Smooth muscle cell (in vitro differentiated cells): ENCODE data around the gene CRLF2. TPM values are rescaled to one million over a fixed set of nuclear protein-coding genes. Genes with fewer than 3 reads are reported as not detected.

Experiments used
- DNase-seq: peaks from one replicate; lab custom pipeline; 2025; ENCODE audit not compliant: unreplicated experiment; lab: John Stamatoyannopoulos, UW
- H2AFZ ChIP-seq: fragments of 200-600 bp; sonication (generic); 2 replicates; pipeline ENCODE4 v1.6.0; 2016; ENCODE audit warnings: antibody characterized with exemption, low read depth, mild to moderate bottlenecking
- H3F3A ChIP-seq: fragments of 200-600 bp; sonication (generic); 2 replicates; pipeline ENCODE4 v1.6.0; 2017; ENCODE audit warnings: antibody characterized with exemption, low read depth
- H3K27ac ChIP-seq: fragments of 200-600 bp; sonication (generic); 2 replicates; pipeline ENCODE4 v1.5.1; 2016; ENCODE audit warnings: low read depth, mild to moderate bottlenecking
- H3K27me3 ChIP-seq: fragments of 200-600 bp; sonication (generic); 2 replicates; pipeline ENCODE4 v1.6.1; 2016; ENCODE audit warnings: low read depth, mild to moderate bottlenecking
- H3K36me3 ChIP-seq: fragments of 200-600 bp; sonication (generic); 2 replicates; pipeline ENCODE4 v1.5.1; 2016; ENCODE audit warnings: low read depth
- H3K4me1 ChIP-seq: fragments of 200-600 bp; sonication (generic); 2 replicates; pipeline ENCODE4 v1.5.1; 2016; ENCODE audit warnings: low read depth
- H3K4me2 ChIP-seq: fragments of 200-600 bp; sonication (generic); 2 replicates; pipeline ENCODE4 v1.6.0; 2016; ENCODE audit warnings: mild to moderate bottlenecking
- H3K4me3 ChIP-seq: fragments of 200-600 bp; sonication (generic); 2 replicates; pipeline ENCODE4 v1.5.1; 2016; ENCODE audit warnings: mild to moderate bottlenecking
- H3K79me2 ChIP-seq: fragments of 200-600 bp; sonication (generic); 2 replicates; pipeline ENCODE4 v1.6.0; 2016; ENCODE audit warnings: low read depth, mild to moderate bottlenecking
- H3K9ac ChIP-seq: fragments of 200-600 bp; sonication (generic); 2 replicates; pipeline ENCODE4 v1.6.0; 2016; ENCODE audit warnings: low read depth
- H3K9me3 ChIP-seq: fragments of 200-600 bp; sonication (generic); replicated peaks from 2 replicates; pipeline ENCODE4 v1.5.1; 2016; ENCODE audit warnings: low read depth
- H4K20me1 ChIP-seq: fragments of 200-600 bp; sonication (generic); 2 replicates; pipeline ENCODE4 v1.6.0; 2016; ENCODE audit warnings: low read depth
- WGBS: methylation state at CpG from one replicate; pipeline ENCODE4 v1.1.7; 2016; ENCODE audit warnings: low lambda C conversion rate; 5-methylcytosine and 5-hydroxymethylcytosine counted together
- polyA plus RNA-seq: library from polyadenylated mRNA; unstranded; fragments of >200 nt; fragmentation: Nextera tagmentation; extraction: Ambion mirVana; gene quantifications from 2 replicates; pipeline ENCODE4 v1.2.1, GENCODE V29; 2016
- total RNA-seq: library from RNA; depleted of rRNA; stranded (reverse); fragments of >200 nt; gene quantifications from 2 replicates; pipeline ENCODE4 v1.2.3, GENCODE V29; 2014
- TF ChIP-seq, protein P1 (sequence below): fragments of 200-600 bp; sonication (generic); IDR thresholded peaks from 2 replicates; pipeline ENCODE4 v1.5.1; 2017; ENCODE audit warnings: borderline replicate concordance, mild to moderate bottlenecking, antibody characterized with exemption; ENCODE audit not compliant: insufficient read depth, poor library complexity, severe bottlenecking

Gene CRLF2
- total and polyA plus RNA-seq, 2 experiments from 2014 or later, result not detected

DNA sequence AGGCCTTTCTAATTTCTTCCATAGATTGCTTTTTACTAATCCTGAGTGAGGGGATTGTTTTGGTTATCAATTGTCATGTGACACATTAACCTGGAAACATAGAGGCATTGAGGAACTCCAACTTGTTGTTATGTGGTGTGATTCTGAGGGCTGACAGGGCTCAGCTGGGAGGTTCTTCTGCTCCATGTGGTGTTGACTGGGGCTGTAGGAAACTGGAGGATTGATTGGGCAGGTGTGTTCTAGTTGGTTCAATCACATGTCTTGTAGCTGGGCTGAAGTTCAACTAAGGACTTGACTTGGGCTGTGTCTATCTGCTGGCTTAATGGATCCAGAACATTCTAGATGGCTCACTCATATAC, 10.8 kb upstream of the CRLF2 start:
- H4K20me1 ChIP-seq, result no peaks in the 10 kb centered on the region
- no peaks in the 10 kb centered on the region for H3K27me3 ChIP-seq
- DNase-seq, result no peak
- no peaks in the 10 kb centered on the region for H3F3A ChIP-seq
- no peaks in the 10 kb centered on the region for H3K36me3 ChIP-seq
- TF ChIP-seq, protein P1, sequence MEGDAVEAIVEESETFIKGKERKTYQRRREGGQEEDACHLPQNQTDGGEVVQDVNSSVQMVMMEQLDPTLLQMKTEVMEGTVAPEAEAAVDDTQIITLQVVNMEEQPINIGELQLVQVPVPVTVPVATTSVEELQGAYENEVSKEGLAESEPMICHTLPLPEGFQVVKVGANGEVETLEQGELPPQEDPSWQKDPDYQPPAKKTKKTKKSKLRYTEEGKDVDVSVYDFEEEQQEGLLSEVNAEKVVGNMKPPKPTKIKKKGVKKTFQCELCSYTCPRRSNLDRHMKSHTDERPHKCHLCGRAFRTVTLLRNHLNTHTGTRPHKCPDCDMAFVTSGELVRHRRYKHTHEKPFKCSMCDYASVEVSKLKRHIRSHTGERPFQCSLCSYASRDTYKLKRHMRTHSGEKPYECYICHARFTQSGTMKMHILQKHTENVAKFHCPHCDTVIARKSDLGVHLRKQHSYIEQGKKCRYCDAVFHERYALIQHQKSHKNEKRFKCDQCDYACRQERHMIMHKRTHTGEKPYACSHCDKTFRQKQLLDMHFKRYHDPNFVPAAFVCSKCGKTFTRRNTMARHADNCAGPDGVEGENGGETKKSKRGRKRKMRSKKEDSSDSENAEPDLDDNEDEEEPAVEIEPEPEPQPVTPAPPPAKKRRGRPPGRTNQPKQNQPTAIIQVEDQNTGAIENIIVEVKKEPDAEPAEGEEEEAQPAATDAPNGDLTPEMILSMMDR, result no peak
- no peak overlapping the region for H3K9ac ChIP-seq
- H3K27ac ChIP-seq, result no peak overlapping the region
- no peak overlapping the region for H3K4me2 ChIP-seq
- no peak overlapping the region for H3K4me3 ChIP-seq
- H3K4me1 ChIP-seq, result peaks cover 4% of the 10 kb centered on the region
- H3K79me2 ChIP-seq, result no peaks in the 10 kb centered on the region
- no peaks in the 10 kb centered on the region for H3K9me3 ChIP-seq
- no peak overlapping the region for H2AFZ ChIP-seq

DNA sequence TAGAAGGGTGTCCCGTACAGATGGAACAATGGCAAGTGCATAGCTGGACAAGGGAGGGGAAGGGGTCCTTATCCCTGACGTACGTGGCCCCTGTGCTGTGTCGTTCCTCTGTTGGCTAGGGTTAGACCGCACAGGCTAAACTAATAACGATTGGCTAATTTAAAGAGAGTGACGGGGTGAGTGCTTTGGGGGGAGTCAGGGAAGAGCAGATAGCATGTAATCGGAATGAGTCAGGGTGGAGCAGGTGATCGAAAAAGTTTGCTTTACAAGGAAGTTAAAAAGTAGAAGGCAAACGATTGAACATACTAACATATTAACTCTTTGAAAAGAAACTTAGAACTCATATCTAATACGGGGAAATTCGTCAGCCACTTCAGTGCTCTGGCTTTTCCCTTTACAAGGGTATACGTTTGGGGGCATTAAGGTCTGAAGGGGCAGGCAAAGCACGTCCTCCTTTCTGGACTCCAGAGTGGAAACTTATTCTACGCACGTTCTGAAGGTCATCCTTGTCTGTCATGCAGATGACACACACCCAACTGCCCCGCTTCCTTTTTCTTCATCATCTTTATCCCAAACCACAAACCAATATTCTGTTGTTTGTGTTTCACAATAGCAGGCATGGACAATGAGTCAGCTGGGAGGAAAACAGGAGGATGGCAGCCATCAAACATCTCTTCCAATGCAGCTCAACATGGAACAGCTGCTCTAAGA, 10.2 kb upstream of the CRLF2 start:
- Histone ChIP-seq H3K9ac (no peak overlapping the region), H3F3A (no peaks in the 10 kb centered on the region), H3K36me3 (no peaks in the 10 kb centered on the region), H3K4me3 (no peak overlapping the region), H2AFZ (no peak overlapping the region), H4K20me1 (no peaks in the 10 kb centered on the region), H3K27ac (no peak overlapping the region), H3K9me3 (no peaks in the 10 kb centered on the region), H3K4me1 (peaks cover 4% of the 10 kb centered on the region), H3K27me3 (no peaks in the 10 kb centered on the region), H3K4me2 (no peak overlapping the region), H3K79me2 (no peaks in the 10 kb centered on the region)
- WGBS, result 88% methylated on average over 17 of the region's 17 CpGs
- TF ChIP-seq, protein P1, result no peak
- DNase-seq, result no peak

DNA sequence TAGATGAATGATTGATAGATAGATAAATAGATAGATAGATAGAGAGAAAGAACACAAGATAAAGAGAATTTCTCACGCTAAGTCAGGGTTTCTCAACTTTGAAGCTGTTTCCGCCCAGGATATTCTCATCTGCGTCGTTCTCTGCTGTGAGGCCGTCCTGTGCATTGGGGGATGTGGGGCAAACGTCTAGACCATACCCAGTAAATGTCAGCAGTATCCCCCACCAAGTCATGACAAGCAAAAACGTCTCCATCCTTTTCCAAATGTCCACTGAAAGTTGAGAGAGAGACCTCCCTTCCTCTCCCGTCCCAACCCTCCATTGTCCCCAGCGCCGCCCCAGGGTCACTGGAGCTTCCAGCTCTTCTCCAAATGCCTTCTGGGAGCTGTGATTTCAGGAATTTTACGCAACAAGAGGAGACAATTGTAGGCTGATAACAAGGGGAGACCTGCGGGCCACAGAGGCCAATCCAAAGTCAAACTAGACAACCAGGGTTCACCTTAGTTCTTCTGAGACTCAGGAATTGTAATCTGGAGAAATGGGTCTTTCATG, 8.9 kb upstream of the CRLF2 start:
- Histone ChIP-seq H3K79me2 (no peaks in the 10 kb centered on the region), H4K20me1 (no peaks in the 10 kb centered on the region), H3K4me3 (no peak overlapping the region), H3K27me3 (no peaks in the 10 kb centered on the region), H3K4me1 (peaks cover 4% of the 10 kb centered on the region), H2AFZ (no peak overlapping the region), H3K27ac (no peak overlapping the region), H3K36me3 (no peaks in the 10 kb centered on the region), H3K9me3 (no peaks in the 10 kb centered on the region), H3K9ac (no peak overlapping the region), H3F3A (no peaks in the 10 kb centered on the region), H3K4me2 (no peak overlapping the region)
- WGBS, result 88% methylated on average over 12 of the region's 12 CpGs
- no peak for DNase-seq
- TF ChIP-seq, protein P1, result no peak

DNA sequence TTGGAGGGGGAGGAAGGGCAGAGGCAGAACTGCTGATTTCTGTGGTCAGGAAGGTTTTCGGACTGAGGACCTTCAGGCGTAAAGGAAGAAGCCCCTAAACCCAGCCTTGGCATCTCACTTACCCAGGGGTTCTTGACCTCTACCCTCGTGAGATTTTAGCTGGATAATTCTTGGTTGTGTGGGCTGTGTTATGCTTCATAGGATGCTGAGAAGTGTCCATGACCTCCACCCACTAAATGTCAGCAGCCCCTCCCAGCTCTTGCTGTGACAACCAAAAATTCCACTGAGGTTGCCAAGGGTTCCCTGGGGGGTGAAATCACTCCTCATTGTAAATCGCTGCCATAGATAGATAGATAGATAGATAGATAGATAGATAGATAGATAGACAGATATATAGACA, 5.8 kb upstream of the CRLF2 start:
- no peak overlapping the region for H3K4me3 ChIP-seq
- H4K20me1 ChIP-seq, result no peaks in the 10 kb centered on the region
- H3K9ac ChIP-seq, result no peak overlapping the region
- H2AFZ ChIP-seq, result no peak overlapping the region
- TF ChIP-seq, protein P1, result no peak
- no peak overlapping the region for H3K27ac ChIP-seq
- DNase-seq, result no peak
- H3F3A ChIP-seq, result no peaks in the 10 kb centered on the region
- H3K4me2 ChIP-seq, result no peak overlapping the region
- WGBS, result 93% methylated on average over 4 of the region's 4 CpGs
- no peaks in the 10 kb centered on the region for H3K79me2 ChIP-seq
- no peaks in the 10 kb centered on the region for H3K27me3 ChIP-seq
- H3K9me3 ChIP-seq, result no peaks in the 10 kb centered on the region
- no peaks in the 10 kb centered on the region for H3K36me3 ChIP-seq
- H3K4me1 ChIP-seq, result no peaks in the 10 kb centered on the region
